Astrocyte (in vitro differentiated cells and primary cell): ENCODE measurements around the gene ANTXR1. TPM values are rescaled to one million over a fixed set of nuclear protein-coding genes. Genes with fewer than 3 reads are reported as not detected.

Experiments
- DNase-seq: peaks from one replicate; pipeline ENCODE4 v3.0.0-alpha.2; 2010; ENCODE audit warnings: low read depth
- FAIRE-seq: peaks from 2 replicates; lab custom pipeline; 2011; peaks lifted over from hg19 to GRCh38; lab: Jason Lieb, UNC
- H2AFZ ChIP-seq: 2 replicates; pipeline ENCODE4 v1.6.0; 2012; ENCODE audit warnings: low read depth, low read length, inconsistent platforms
- H3K27ac ChIP-seq: 2 replicates; pipeline ENCODE4 v1.5.1; 2011; ENCODE audit warnings: low read depth, low read length, inconsistent platforms
- H3K27me3 ChIP-seq: 2 replicates; pipeline ENCODE4 v1.6.0; 2011; ENCODE audit warnings: low read length, inconsistent platforms; ENCODE audit not compliant: insufficient read depth
- H3K36me3 ChIP-seq: 2 replicates; pipeline ENCODE4 v1.5.1; 2011; ENCODE audit warnings: low read length, inconsistent platforms; ENCODE audit not compliant: insufficient read depth
- H3K4me1 ChIP-seq: 2 replicates; pipeline ENCODE4 v1.5.1; 2011; ENCODE audit warnings: low read length, inconsistent platforms; ENCODE audit not compliant: insufficient read depth
- H3K4me2 ChIP-seq: 2 replicates; pipeline ENCODE4 v1.6.0; 2012; ENCODE audit warnings: low read length, inconsistent platforms
- H3K4me3 ChIP-seq: 2 replicates; pipeline ENCODE4 v1.5.1; 2011; ENCODE audit warnings: low read depth, mild to moderate bottlenecking, low read length, inconsistent platforms; ENCODE audit not compliant: insufficient read depth
- H3K79me2 ChIP-seq: 2 replicates; pipeline ENCODE4 v1.6.0; 2012; ENCODE audit warnings: mild to moderate bottlenecking, low read length, inconsistent platforms; ENCODE audit not compliant: insufficient read depth
- H3K9ac ChIP-seq: 2 replicates; pipeline ENCODE4 v1.6.0; 2012; ENCODE audit warnings: mild to moderate bottlenecking, low read length, inconsistent platforms
- H3K9me3 ChIP-seq: 2 replicates; pipeline ENCODE4 v1.5.1; 2012; ENCODE audit warnings: low read depth, mild to moderate bottlenecking, low read length, inconsistent platforms; ENCODE audit not compliant: insufficient read depth
- H4K20me1 ChIP-seq: 2 replicates; pipeline ENCODE4 v1.6.0; 2012; ENCODE audit warnings: low read length, inconsistent platforms; ENCODE audit not compliant: insufficient read depth
- H3K27ac Mint-ChIP-seq: one replicate; pipeline ENCODE4 v1.8.0; 2021; ENCODE audit warnings: mild to moderate bottlenecking, mixed read lengths; ENCODE audit not compliant: unreplicated experiment
- H3K27me3 Mint-ChIP-seq: one replicate; pipeline ENCODE4 v1.8.0; 2021; ENCODE audit warnings: low read depth, mixed read lengths; ENCODE audit not compliant: unreplicated experiment
- H3K36me3 Mint-ChIP-seq: one replicate; pipeline ENCODE4 v1.8.0; 2021; ENCODE audit warnings: low read depth, mixed read lengths; ENCODE audit not compliant: unreplicated experiment
- H3K4me1 Mint-ChIP-seq: one replicate; pipeline ENCODE4 v1.8.0; 2021; ENCODE audit warnings: low read depth, mixed read lengths; ENCODE audit not compliant: unreplicated experiment
- H3K4me3 Mint-ChIP-seq: one replicate; pipeline ENCODE4 v1.8.0; 2021; ENCODE audit warnings: mild to moderate bottlenecking, moderate library complexity, mixed read lengths; ENCODE audit not compliant: unreplicated experiment
- H3K9me3 Mint-ChIP-seq: one replicate; pipeline ENCODE4 v1.8.0; 2021; ENCODE audit warnings: mild to moderate bottlenecking, mixed read lengths; ENCODE audit not compliant: unreplicated experiment
- CTCF ChIP-seq: IDR thresholded peaks from 2 replicates; pipeline ENCODE4 v1.5.1; 2011; ENCODE audit warnings: low read depth, mild to moderate bottlenecking, inconsistent platforms, low read length, moderate library complexity; ENCODE audit not compliant: insufficient read depth
- EZH2 ChIP-seq: IDR thresholded peaks from 2 replicates; pipeline ENCODE4 v1.6.1; 2012; ENCODE audit warnings: mild to moderate bottlenecking, low read length, inconsistent platforms; ENCODE audit not compliant: insufficient read depth
- total RNA-seq: library from RNA; stranded (reverse); gene quantifications from 2 replicates; pipeline ENCODE4 v1.2.1, GENCODE V29; 2021

ANTXR1 gene
- total RNA-seq, 1 donor from 2014 or later: 67.8 TPM

- H2AFZ ChIP-seq: no peak overlapping the region
- no peaks in the 10 kb centered on the region for H3K36me3 ChIP-seq
Measured at GRCh38 chr2:68975844-68976243, 37.1 kb upstream of the ANTXR1 start.

GRCh38 chr2:68977453-68977852, 35.5 kb upstream of the ANTXR1 start:
- H3K27me3 Mint-ChIP-seq: no peaks in the 10 kb centered on the region
- no peaks in the 10 kb centered on the region for H3K9me3 Mint-ChIP-seq
- no peaks in the 10 kb centered on the region for H4K20me1 ChIP-seq
- H3K36me3 ChIP-seq: no peaks in the 10 kb centered on the region
- no peak overlapping the region for H3K4me3 ChIP-seq
- no peaks in the 10 kb centered on the region for H3K79me2 ChIP-seq
- no peak overlapping the region for H3K27ac Mint-ChIP-seq
- no peaks in the 10 kb centered on the region for H3K9me3 ChIP-seq
- no peak overlapping the region for H3K4me3 Mint-ChIP-seq
- DNase-seq: no peak
- H3K4me2 ChIP-seq: no peak overlapping the region
- peak; percentile 9 for FAIRE-seq
- no peak for TF ChIP-seq EZH2
- TF ChIP-seq CTCF: no peak
- H3K4me1 Mint-ChIP-seq: peaks cover 23% of the 10 kb centered on the region
- peaks cover 6% of the 10 kb centered on the region for H3K4me1 ChIP-seq
- H3K9ac ChIP-seq: no peak overlapping the region
- no peak overlapping the region for H2AFZ ChIP-seq
- no peaks in the 10 kb centered on the region for H3K27me3 ChIP-seq
- no peaks in the 10 kb centered on the region for H3K36me3 Mint-ChIP-seq
- no peak overlapping the region for H3K27ac ChIP-seq

More at GRCh38 chr2:68975844-68976243, 37.1 kb upstream of the ANTXR1 start:
- peaks cover 32% of the 10 kb centered on the region for H3K4me1 Mint-ChIP-seq
- no peak for FAIRE-seq
- Histone ChIP-seq H3K27me3 (no peaks in the 10 kb centered on the region), H3K79me2 (no peaks in the 10 kb centered on the region), H3K9ac (no peak overlapping the region), H3K9me3 (no peaks in the 10 kb centered on the region), H4K20me1 (no peaks in the 10 kb centered on the region), H3K4me1 (peaks cover 19% of the 10 kb centered on the region), H3K27ac (no peak overlapping the region), H3K4me3 (no peak overlapping the region), H3K4me2 (no peak overlapping the region)
- no peaks in the 10 kb centered on the region for H3K36me3 Mint-ChIP-seq
- no peak for DNase-seq
- H3K27me3 Mint-ChIP-seq: no peaks in the 10 kb centered on the region
- no peak overlapping the region for H3K27ac Mint-ChIP-seq
- H3K9me3 Mint-ChIP-seq: no peaks in the 10 kb centered on the region
- TF ChIP-seq CTCF (no peak), EZH2 (no peak)
- H3K4me3 Mint-ChIP-seq: no peak overlapping the region

DNA sequence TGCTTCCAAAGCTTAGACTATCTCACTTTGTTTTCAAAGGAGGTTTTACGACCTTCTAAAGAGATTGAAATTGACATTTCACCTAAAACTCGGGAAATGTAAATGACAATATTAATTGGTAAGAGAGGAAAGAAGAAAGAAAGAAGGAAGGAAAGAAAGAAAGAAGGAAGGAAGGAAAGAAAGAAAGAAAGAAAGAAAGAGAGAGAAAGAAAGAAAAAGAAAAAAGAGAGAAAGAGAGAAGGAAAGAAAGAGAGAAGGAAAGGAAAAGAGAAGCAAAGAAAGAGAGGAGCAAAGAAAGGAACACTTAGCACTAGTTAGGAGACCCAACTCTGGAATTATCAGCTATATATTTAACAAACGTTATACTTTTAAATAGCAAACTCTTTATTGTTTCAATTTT, 34.9 kb upstream of the ANTXR1 start:
- Histone ChIP-seq H4K20me1 (no peaks in the 10 kb centered on the region), H3K27me3 (no peaks in the 10 kb centered on the region), H3K4me1 (no peaks in the 10 kb centered on the region), H2AFZ (no peak overlapping the region), H3K27ac (no peak overlapping the region), H3K4me3 (no peak overlapping the region), H3K9ac (no peak overlapping the region), H3K4me2 (no peak overlapping the region), H3K79me2 (no peaks in the 10 kb centered on the region), H3K36me3 (no peaks in the 10 kb centered on the region), H3K9me3 (no peaks in the 10 kb centered on the region)
- DNase-seq (no peak), FAIRE-seq (no peak)
- TF ChIP-seq CTCF: no peak
- TF ChIP-seq EZH2: no peak
- Mint-ChIP-seq H3K36me3 (no peaks in the 10 kb centered on the region), H3K9me3 (no peaks in the 10 kb centered on the region), H3K27me3 (no peaks in the 10 kb centered on the region), H3K4me3 (no peak overlapping the region), H3K4me1 (peaks cover 16% of the 10 kb centered on the region), H3K27ac (no peak overlapping the region)
